ENCODE results near the gene PSMC4.
"Not testable (repeated sequence)": the region's sequence is repeated elsewhere in the genome, so short reads cannot be mapped to it uniquely, and the experiment has no call there.

The PSMC4 gene

GRCh38 chr19:39943586-39943985 is 27.4 kb upstream of the PSMC4 start:
- DNase-seq (ENCODE audit: extremely low read depth in 1 of 2, low read depth in 1 of 2): no peak

DNA sequence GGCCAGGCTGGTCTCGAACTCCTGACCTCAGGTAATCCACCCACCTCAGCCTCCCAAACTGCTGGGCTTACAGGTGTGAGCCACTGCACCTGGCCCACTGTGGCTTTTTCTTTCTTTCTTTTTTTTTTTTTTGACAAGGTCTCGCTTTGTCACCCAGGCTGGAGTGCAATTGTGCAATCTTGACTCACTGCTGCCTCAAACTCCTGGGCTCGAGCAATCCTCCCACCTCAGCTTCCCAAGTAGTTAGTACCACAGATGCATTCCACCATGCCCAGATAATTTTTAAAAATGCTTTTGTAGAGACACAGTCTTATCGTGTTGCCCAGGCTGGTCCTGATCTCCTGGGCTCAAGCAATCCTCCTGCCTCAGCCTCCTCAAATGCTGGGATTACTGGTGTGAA is 24.4 kb upstream of the PSMC4 start:
- DNase-seq (ENCODE audit: extremely low read depth in 1 of 2, low read depth in 1 of 2): no peak

- no peak for DNase-seq (ENCODE audit: extremely low read depth in 1 of 2, low read depth in 1 of 2)
These were observed 21.8 kb upstream of the PSMC4 start for GRCh38 chr19:39949026-39949747.

DNA sequence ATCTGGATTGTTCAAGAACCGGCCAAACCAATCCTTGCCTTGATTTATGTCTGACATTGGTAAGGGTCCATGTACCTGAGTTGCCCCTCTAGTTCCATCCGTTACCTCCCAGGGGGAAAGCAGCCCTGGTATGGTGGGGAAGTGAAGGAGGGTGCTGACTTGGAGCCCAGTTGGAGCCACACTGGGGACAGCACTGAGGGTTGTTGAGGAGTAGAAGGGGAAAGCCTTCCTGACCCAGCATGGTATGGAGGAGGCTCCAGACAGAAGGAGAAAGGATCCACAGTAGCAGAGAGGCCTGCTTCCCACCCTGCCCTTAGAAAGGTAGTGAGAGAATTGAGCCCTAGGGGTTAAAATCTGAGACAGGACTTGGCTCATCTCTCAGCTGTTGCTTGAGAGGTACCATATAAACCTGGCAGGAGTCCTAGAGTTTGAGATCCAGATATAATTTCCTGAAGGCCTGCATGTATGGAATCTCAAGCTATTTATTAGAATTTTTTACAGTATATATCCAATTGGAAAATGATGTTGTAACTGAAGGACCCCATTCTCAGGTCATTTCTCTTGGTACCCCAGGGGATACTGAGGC is 19.8 kb upstream of the PSMC4 start:
- no peak for DNase-seq (ENCODE audit: extremely low read depth in 1 of 2, low read depth in 1 of 2)

- DNase-seq (ENCODE audit: extremely low read depth in 1 of 2, low read depth in 1 of 2): no peak
These were observed 19.3 kb upstream of the PSMC4 start for GRCh38 chr19:39951686-39952085.

- no peak for DNase-seq (ENCODE audit: extremely low read depth in 1 of 2, low read depth in 1 of 2)
These were observed 17.1 kb upstream of the PSMC4 start for GRCh38 chr19:39953915-39954314.

GRCh38 chr19:39957886-39958285 is 13.1 kb upstream of the PSMC4 start:
- DNase-seq (ENCODE audit: extremely low read depth in 1 of 2, low read depth in 1 of 2): not testable (repeated sequence)

- DNase-seq (ENCODE audit: extremely low read depth in 1 of 2, low read depth in 1 of 2): not testable (repeated sequence)
These were observed 12.0 kb upstream of the PSMC4 start for GRCh38 chr19:39958942-39959341.

DNA sequence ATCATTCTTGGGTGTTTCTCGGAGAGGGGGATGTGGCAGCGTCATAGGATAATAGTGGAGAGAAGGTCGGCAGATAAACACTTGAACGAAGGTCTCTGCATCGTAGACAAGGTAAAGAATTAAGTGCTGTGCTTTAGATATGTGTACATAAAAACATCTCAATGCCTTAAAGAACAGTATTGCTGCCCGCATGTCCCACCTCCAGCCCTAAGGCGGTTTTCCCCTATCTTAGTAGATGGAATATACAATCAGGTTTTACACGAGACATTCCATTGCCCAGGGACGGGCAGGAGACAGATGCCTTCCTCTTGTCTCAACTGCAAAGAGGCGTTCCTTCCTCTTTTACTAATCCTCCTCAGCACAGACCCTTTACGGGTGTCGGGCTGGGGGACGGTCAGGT is 11.6 kb upstream of the PSMC4 start:
- DNase-seq (ENCODE audit: extremely low read depth in 1 of 2, low read depth in 1 of 2): not testable (repeated sequence)

- DNase-seq (ENCODE audit: extremely low read depth in 1 of 2, low read depth in 1 of 2): no peak
These were observed 7.1 kb upstream of the PSMC4 start for GRCh38 chr19:39963898-39964297.

- DNase-seq (ENCODE audit: extremely low read depth in 1 of 2, low read depth in 1 of 2): no peak
These were observed 4.3 kb upstream of the PSMC4 start for GRCh38 chr19:39966617-39967016.

GRCh38 chr19:39967561-39967960 is 3.4 kb upstream of the PSMC4 start:
- DNase-seq (ENCODE audit: extremely low read depth in 1 of 2, low read depth in 1 of 2): no peak

GRCh38 chr19:39968789-39969188 is 2.2 kb upstream of the PSMC4 start:
- no peak for DNase-seq (ENCODE audit: extremely low read depth in 1 of 2, low read depth in 1 of 2)

DNA sequence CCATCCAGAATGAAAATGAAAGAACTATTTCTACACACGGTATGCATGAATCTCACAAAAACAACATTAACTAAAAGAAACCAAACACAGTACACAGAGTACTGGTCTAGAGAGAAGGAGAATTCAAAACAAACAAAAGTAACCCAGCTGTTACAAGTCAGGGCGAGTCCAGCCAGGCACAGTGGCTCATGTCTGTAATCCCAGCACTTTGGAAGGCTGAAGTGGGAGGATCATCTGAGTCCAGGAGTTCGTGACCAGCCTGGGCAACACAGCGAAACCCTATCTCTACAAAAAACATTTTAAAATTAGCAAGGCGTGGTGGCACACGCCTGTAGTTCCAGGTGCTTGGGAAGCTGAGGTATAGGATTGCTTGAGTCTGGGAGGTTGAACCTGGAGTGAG is 1.7 kb upstream of the PSMC4 start:
- DNase-seq (ENCODE audit: extremely low read depth in 1 of 2, low read depth in 1 of 2): no peak

DNA sequence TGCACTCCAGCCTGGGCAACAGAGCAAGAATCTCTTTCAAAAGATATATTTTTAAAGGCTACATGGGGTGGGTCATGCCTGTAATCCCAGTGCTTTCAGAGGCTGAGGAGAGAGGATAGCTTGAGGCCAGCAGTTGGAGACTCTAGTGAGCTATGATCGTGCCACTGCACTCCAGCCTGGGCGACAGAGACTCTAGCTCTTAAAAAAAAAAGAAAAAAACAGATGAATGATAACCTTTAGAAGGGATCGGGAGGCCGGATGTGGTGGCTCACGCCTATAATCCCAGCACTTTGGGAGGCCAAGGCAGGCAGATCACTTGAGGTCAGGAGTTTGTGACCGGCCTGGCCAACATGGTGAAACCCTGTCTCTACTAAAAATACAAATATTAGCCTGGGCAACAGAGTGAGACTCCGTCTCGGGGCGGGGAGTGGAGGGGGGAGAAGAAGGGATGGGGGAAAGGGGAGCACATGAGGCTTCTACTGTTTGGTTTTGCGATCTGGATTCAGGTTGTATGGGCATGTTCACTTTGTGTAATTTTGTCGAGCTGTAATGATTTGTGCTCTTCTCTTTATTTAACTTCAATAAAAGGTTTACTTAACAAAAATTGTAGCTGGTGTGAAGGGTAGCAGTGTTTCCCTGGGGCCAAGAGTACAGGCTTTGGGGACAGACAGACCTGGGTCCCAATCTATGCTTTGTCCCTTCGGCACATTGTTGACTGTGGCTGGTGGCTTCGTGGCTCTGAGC is 1.1 kb upstream of the PSMC4 start:
- DNase-seq (ENCODE audit: extremely low read depth in 1 of 2, low read depth in 1 of 2): no peak

- no peak for DNase-seq (ENCODE audit: extremely low read depth in 1 of 2, low read depth in 1 of 2)
These were observed 615 bp upstream of the PSMC4 start for GRCh38 chr19:39970425-39970674.

DNA sequence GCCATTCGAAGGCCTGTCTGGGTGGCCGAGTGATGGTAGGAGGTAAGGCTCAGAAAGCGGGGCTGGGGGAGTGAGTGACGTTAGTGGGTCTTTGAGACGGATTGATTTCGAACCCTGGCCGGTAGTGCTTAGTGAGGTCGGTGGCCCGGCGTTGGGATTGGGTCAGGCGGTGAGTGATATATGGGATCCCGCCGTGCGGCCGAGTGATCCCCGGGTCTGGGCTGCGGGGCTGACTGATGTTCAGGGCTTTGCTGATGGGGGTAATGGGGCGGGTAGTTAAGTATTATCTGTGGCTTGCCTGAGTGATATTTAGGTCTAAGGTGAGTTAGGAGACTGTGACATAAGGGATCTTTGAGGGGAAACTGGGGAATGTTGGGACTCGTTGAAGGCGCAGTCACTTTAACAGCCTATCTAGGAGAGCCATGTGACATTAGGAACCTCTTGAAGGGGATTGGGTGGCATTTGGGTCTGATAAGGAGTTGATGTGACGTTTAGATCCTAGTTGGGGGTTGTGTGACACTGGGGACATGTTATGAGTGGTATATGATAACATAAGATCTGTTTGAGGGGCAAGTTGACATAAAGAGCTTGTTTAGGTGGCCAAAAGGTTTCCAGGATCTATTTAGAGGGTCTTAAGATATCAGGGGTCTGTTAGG is 543 bp downstream of the PSMC4 start:
- DNase-seq (ENCODE audit: extremely low read depth in 1 of 2, low read depth in 1 of 2): no peak

- no peak for DNase-seq (ENCODE audit: extremely low read depth in 1 of 2, low read depth in 1 of 2)
These were observed 3.6 kb downstream of the PSMC4 start for GRCh38 chr19:39974377-39975155.

DNA sequence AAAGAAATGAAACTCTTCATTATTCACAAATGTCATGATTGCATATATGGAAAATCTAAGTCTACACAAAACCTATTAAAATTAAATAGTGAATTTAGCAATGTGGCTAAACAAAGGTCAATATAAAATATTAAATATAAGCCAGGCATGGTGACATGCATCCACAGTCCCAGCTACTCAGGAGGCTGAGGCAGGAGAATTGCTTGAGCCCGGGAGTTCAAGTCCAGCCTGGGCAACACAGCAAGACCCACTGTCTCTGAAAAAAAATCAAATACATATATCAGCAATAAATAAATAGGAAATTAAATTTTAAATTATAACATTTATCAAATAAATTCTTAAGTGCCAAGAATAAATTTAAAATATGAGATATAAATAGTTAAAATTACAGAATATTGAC is 11.9 kb downstream of the PSMC4 start:
- no peak for DNase-seq (ENCODE audit: extremely low read depth in 1 of 2, low read depth in 1 of 2)

DNA sequence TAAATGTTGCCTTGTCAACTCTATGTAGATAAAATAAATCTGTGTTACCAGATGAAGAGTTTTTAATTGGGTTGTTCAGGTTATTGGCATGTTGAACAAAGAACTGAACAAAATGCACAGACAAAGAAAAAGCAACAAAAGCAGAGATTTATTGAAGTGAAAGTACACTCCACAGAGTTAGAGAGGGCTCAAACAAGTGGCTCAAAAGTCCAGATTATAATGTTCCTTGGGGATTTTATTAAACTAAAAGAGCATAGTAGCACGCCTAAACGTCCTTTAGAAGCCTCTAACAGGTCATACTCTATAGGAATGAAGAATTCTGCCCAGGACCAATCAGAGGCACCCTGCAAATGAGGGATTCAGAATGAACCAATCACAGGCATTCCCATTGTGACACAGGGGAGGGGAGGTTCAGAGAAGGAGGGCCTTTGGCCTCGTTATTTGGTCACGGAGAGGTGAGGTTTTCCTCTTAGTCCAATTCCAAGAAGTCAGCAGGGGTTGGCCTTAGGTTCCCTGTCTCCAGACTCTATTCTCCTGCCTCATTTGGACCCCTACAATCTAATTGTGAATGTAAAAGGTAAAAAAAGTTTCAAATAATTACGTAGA is 12.8 kb downstream of the PSMC4 start:
- no peak for DNase-seq (ENCODE audit: extremely low read depth in 1 of 2, low read depth in 1 of 2)

GRCh38 chr19:39986643-39987042 is 15.7 kb downstream of the PSMC4 start:
- no peak for DNase-seq (ENCODE audit: extremely low read depth in 1 of 2, low read depth in 1 of 2)
